NCI-H69 (cell line): ENCODE results near the gene ATIC.

ENCODE experiments used
- DNase-seq: peaks from one replicate; lab custom pipeline; 2025; lab: John Stamatoyannopoulos, UW

Gene ATIC

DNA sequence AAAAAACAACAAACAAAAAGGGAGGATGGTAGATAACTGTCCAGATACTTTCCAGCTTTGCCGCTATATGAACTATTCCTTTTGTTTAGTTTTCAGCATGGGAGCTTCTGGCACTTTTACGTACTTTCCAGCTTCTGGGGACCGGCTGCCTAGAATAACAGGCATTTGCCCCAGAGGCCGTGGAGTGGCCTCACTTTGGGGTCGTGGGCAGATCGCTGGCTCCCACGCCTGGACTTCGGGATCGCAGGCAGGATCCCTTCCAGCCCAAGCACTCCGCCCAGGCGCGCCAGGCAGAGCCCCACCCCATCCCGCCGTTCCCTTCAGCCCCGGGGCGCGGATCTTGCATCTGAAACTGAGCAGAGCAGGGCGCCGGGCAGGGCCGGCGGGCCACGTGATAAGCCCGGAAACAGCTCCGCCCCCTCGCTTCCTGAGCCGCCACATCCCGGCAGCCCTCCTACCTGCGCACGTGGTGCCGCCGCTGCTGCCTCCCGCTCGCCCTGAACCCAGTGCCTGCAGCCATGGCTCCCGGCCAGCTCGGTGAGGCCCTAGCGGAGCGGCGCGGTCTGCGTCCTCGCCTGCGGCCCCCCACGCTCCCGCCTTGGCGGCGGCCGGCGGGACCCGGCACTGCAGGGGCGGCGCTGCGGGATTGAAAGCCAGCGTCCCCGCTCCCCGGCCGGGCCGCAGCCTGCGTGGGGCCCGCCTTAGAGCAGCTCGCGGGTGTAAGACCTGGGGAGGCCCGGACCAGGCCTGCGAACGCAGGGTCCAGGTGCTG, at the start of gene ATIC:
TSS of gene ATIC (plus strand) at position 435 of the 772 bp plus-strand sequence. CDS start at position 519, 84 bp downstream.
- DNase-seq, result peak; percentile 96

DNA sequence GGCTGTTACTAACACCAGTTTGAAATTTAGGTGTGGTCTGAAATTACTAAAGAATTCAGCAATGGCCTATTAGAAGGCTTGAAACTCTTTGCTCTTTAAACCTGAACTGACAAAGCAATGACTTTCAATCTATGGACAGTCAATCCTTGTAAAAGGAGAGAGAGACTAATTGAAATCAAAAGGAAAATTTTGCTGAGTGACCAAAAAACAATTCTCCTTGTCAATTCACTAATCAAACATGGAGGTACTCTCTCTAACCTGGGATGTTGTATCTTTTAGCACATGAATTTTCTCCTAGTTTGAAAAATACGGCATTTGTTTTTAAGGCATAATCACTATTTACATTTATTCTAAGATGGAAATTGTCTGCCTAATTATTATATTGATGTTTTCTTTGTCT, 49.6 kb upstream of the ATIC start:
- DNase-seq, result peak; percentile 6

DNA sequence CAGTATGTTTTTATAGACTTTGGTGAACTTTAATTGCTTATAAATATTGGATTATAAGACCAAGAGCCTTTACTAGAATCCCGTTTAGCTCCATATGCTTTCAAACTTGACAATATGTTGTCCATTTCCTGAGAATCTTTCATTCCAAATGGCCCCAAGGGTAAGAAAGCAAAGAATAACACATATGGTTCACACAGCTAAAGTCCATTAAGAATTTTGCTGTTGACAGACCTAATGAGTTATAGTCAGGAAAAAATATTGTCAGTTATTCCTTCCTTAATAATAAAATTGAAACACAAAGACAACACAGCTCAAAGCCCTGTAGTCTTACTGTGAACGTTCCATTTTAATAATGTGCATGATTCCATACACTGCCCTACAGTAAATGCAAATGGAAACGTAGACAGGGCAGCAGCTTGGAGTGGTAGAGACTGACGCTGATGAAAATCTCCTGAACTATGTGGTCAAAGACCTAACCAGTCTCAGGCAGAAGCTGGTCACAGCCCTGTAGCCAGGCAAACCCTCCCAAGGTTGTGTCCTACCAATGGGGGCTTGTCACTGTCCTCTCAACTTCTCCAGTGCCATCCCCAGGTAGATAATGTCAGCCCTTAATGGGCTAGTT, 49.0 kb upstream of the ATIC start:
- peak; percentile 34 for DNase-seq

DNA sequence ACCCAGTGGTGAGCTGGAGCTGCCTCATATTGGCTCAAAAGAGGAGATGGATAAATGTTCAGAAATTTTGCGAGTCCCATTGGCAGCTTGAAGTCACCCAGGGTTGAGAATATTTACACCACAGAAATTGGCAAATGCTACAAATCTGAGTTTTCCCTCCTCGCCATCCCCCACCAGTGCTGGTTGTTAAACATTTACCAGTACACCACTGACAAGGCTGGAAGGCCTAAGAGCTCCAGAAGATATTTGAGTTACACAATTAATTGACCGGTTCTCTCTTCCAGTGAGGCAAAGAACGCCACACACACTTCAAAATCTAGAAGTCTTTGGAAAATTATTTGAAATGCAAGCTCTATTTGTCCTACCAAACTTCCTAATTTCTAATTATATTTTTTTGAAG, 47.5 kb upstream of the ATIC start:
- no peak for DNase-seq

DNA sequence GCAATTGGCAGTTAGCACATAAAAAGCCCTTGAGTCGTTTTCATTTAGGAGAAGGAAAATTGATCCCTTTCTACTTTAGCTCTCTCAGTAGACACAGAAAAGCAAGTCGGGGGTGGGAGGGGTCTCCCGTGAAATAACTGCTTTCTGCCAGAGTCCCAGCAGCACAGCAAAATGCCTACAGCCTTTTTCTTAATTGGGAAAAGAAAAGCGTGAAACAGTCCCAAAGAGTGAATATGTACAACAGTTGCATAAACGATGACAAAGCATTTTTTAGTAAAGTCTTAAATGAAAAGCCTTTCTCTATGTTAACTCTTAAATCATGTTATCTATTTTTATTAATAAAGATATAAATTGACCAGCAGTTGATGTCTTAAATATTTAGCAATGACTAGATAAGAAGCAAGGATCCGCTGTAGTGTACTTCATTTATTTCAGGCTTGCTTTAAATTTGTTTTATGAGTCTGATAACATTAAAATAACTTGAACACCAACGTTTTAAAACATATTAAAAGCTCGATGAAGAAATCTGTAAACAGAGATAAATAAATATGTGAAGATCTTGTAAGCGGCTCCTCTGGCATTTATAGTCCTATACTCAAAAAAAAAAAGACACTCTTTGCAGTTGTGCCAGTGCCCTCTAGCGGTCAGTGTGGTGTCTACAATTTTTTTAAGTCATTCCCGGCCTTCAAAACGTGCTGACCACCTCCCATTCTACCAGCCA, 42.3 kb upstream of the ATIC start:
- peak; percentile 66 for DNase-seq

DNA sequence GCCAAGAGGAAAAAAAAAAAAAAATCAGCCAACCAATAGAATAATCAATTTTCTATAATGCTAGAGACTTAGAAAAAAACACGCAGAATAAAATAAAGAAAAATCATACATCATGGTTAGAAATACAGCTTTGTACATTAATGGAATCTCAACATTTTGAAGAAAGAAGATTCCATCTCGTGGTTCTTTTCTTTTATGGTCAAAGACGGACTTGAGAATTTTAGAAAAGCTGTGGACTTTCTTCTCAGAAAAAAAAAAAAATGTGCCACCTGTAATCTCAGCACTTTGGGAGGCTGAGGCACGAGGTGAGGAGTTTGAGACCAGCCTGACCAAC, 41.8 kb upstream of the ATIC start:
- no peak for DNase-seq

DNA sequence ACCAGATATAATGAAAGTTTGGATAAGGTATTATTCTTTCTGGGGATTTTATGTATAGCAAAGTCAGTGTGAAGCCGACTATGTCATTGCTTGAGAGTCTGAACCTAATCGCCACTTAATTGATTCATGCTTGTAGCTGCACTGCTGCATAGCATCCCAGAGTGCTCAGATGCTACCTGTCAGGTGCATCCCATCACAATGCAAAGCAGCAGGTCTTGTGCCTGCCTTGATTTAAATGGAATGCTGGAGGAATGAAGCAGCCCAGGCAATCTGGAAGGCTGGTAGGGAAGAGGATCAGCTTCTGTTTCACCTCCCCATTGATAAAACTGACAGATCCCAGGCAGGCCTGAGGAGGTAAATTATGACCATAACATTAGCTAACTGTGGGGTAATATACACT, 40.4 kb upstream of the ATIC start:
- no peak for DNase-seq

DNA sequence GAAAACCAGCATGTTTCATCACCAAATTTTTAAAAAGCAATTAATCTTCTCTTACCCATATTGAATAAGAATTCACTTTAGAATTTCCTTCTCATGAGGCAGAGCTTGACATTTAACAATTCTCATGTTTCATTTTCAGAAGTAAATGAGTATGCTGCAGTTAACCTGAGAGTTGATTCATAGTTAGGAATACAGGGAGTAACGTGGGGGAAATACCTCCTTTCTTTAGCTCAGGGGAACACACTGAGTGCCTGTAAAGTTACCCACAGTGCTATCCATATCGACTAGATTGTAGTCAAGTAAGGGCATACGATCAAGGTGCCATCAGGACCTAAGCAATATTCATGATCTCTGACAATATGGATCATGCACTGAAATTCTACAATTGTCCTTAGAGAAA, 38.9 kb upstream of the ATIC start:
- DNase-seq, result no peak

DNA sequence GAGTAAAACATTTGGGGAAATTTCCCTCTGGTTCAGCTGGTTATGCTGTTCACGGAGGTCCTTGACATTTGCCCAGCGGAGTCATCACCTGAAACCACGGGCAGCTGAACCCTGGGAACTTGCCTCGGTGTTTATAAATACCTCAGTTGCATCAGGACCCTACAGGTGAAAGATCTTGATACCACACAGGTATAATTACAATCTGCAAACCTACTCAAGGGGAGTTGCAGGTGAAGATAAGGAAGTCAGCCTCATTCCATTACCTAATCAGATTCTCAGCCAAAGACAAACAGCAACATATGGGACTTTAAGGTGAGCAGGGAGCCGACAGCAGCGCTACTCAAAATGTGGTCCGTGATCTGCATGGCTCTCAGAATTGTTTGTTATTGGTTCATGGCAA, 37.0 kb upstream of the ATIC start:
- no peak for DNase-seq

DNA sequence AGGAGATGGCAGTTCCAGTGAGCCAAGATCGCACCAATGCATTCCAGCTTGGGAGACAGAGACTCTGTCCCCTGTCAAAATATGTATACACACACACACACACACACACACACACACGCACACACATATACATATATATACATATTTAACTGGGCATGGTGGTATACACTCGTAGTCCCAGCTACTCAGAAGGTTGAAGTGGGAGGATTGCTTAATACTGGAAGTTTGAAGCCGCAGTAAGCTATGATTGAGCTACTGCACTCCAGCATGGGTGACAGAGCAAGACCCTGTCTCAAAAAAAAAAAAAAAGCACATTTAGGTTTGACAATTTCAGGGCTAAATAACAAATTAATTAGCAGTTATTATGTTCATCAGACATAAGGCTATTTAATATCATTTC, 36.0 kb upstream of the ATIC start:
- no peak for DNase-seq

DNA sequence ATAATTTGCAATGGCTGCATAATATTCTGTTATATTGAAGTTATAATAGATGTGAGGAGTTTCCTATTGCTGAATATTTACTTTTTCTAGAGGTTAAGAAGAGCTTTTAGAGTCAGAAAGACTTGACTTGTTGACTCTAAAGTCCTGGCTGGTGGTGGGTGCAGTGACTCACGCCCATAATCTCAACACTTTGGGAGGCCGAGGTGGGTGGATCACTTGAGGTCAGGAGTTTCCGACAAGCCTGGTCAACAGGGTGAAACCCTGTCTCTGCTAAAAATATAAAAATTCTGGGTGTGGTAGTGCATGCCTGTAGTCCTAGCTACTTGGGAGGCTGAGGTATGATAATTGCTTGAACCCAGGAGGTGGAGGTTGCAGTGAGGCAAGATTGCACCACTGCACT, 33.9 kb upstream of the ATIC start:
- DNase-seq, result no peak

DNA sequence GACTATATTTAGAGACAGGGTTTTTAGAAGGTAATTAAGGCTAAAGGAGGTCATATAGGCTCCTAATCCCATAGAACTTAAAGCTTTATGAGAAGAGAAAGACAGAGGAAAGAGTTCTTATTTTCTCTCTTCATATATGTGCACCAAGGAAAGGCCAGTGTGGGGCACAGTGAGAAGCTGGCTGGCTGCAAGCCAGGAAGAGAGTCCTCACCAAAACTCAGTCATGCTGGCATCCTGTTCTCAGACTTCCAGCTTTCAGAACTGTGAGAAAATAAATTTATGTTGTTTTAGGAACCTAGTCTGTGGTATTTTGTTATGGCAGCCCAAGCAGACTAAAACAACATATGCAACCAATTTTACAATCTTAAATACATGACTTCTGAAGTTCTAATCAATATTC, 31.5 kb upstream of the ATIC start:
- DNase-seq, result peak; percentile 0

DNA sequence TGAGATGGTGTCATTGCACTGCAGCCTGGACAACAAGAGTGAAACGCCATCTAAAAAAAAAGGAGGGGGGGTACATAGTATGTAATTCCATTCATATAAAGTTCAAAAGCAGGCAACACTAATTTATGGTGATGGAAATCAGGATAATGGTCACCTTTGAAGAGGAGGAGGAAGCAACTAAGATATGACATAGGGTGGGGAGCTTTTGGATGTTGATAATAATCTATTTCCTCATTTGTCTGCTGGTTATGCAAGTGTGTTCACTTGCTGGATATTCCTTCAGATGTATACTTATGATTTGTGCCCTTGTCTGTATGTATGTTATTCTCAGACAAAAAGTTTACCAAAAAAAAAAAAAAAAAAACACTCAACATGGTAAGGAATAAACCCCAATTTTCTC, 28.6 kb upstream of the ATIC start:
- DNase-seq, result no peak

DNA sequence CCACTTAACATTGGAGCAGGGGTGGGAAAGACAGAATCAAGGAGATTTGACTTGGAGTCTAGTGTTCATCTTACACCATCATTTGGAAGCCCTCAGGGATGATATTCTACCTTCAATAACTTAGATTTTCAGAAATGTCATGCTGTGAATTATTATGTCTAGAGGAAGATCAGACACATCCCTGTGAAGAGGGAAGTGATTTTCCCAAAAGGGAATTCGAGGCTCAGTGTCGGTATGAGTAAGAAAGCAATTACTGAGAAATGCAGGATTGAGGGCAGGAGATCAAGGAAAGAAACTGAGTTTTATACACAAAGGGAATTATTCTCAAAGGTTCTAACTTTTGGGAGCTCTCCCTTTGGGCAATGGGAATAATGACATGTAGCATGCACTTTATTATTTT, 25.6 kb upstream of the ATIC start:
- no peak for DNase-seq

DNA sequence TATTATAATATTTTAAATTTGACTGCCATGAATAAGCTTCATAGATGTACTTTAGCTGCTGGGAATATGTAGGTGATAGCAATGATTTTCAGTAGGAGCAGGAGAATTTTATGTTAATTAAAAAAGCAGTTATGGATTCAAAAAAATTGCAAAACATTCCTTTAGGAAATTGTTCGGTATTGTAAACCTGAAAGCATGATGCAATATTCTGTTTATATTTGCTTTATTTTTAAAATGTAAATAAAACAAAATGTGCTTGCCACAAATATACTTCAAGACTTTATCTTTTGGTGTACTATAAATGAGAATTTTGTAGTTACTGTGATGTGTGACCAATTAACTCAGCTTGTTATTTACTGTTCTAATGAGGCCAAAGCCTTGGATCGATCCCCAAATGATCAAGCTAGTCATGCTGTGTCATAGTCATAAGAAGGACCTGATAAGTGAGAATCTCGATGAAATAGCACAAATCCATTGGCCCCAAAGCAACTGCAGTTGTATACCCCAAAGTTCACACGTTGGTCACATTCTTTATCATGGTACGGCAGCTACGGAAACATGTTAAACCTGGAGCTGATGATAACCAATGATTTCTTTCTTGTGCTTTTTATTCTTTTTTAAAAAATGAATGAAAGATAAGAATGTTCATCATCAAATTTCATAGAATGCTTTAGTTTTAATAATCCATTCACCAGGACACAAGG, 23.6 kb upstream of the ATIC start:
- no peak for DNase-seq

DNA sequence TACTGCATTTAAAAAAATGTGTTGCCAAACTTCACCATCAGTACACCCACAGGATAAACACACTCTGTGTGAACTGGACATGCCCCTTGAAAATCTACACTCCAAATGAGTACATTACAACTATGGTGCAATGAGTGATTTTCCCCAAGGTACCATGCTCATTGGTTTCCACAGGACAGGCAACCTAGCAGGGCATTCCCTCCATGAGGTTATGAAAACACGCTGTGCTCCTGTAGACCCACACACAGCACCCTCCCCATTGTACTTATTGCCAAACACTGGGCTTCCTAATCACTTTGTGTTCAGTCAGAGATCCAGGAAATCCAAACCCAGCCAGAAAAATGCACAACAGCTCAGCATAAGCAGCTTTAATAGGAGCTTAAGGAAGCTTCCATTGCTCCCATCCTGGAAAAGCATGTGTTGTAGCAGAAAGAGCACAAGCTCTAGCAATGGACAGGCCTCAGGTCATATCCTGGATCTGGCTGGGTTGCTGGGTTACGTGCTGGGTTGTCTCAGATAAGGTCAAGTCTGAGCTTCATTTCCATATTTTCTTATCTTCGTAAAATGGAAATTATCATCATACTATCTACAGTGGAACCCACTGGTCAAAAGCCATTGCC, 20.8 kb upstream of the ATIC start:
- no peak for DNase-seq

DNA sequence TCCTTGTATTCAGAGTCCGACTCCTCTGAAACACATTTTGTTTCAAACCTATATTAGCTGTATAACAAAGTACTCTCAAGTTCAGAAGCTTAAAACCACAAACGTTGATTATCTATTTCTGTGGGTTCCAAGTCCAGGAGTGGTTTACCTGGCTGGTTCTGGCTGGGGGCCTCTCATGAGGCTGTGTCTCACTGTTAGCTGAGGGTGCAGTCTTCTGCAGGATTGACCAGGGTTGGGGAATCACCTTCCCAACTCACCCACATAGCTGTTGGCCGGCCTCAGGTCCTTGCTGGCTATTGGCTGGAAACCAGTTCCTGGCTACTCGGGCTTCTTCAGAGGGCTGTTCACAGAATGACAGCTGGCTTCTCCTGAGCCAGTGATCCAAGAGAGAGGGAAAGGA, 18.0 kb upstream of the ATIC start:
- DNase-seq, result no peak

DNA sequence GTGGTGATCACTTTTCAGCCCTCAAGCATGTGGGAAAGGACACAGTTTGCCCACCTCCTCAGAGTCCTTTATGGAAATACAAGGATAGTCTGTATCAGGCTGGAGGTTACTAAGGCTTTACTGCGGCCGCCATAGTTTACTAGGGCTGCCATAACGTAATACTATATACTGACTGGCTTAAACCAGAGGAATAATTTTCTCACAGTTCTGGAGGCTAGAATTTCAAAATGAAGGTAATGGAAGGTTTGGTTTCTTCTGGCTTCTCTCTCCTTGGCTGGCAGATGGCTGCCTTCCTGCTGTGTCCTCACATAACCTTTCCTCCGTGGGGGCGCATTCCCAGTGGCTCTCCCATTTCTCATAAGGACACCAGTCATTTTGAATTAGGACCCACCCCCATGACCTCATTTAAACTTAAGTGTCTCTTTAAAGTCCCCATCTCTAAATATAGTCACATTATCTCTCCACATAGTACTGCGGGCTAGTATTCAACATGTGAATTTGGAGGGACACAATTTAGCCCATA, 12.5 kb upstream of the ATIC start:
- peak; percentile 66 for DNase-seq

DNA sequence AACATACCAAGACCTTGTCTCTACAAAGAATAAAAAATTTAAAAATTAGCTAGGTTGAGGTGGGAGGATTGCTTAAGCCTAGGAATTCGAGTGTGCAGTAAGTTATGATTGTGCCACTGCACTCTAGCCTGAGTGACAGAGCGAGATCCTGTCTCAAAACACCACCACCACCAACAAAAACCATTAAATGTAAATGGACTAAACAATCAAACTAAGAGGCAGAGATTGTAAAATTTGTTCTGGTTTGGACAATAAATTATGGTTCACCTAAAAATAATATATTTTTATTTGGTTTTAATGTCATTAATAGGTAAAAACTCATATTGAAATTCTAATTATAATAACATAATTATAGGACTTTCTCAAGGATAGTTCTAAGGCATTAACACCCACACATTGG, 9.9 kb upstream of the ATIC start:
- DNase-seq, result no peak

DNA sequence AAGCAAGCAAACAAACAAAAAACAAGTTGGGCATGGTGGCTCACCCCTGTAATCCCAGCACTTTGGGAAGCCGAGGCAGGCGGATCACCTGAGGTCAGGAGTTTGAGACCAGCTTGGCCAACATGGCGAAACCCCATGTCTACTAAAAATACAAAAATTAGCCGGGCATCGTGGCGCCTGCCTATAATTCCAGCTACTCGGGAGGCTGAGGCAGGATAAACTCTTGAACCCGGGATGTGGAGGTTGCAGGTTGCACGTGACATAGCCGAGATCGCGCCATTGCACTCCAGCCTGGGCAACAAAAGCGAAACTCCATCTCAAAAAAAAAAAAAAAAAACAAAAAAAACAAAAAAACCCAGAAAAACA, 617 bp upstream of the ATIC start:
- peak; percentile 32 for DNase-seq

DNA sequence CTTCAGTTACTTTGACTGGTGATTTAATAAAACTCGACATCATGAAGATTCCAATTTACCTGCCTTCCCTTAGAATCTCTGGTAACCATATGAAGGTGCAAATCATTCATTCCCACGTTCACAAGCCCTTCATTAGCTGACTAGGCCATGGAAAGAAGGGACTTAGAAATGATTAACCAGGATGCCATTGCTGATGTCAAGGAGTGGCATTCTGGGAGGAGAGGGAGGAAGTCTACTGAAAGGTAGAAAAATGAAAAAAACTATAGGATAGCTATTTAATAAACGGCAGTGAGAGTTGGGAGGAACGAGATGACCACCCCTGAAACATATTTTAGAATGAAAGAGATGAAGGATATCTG, 1.4 kb downstream of the ATIC start:
- DNase-seq, result no peak

DNA sequence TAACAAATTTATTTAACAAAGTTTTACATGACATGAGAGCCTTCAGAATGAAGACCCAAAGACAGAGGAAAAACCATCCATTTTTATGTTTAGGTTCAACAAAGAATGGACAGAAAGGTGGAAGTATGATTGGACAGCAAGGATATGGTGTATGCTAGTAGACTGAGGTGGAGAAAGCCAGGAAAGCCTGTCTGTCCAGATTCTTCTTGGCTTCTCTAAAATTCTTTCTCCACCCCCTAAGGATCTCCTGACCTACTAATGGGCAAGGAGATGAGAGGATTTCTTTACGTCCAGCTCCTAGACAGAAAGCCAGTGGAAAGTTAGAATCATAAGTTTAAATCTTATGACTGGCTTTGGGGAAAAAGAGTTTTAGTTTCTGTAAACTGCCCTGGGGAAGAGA, 3.0 kb downstream of the ATIC start:
- no peak for DNase-seq
